ENCODE results near the gene AKT1. TPM values are rescaled to one million over a fixed set of nuclear protein-coding genes. Genes with fewer than 3 reads are reported as not detected.
A peak's percentile ranks its signal among the peaks of the same experiment; 100 is the strongest.
"Not testable (repeated sequence)": the region's sequence is repeated elsewhere in the genome, so short reads cannot be mapped to it uniquely, and the experiment has no call there.

Gene AKT1
- total RNA-seq, 4 donors from 2014 or later: 51.9 to 91.0 (median 88.7) TPM

DNA sequence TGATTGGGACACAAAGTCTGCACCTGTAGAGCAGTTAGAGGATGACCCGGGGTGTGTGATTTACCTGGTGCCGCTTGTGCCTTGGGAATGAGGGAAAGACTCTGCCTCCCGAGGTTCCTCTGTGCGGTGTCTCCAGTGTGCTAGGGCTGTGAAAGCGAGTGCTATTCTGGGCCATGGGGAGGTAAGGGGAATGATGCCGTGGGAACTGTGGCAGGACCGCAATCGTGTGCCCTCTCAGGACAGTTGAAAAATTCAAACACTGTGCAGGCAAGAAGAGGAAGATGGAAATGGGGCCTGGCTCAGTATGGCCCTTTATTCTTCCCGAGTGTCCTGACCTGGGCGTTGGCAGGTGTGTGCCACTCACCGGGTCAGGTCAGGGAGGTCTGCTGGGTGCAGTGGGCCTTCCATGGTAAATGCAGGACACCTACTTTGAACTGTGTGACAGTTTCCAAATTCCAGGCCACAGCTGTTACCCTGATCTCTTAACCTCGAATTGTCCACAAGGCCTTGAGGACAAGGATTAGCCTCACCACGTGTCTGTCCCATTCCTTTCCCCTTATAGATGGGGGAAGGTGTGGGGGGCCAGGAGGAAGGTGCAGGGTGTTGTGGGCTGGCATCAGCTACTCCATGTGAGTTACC is 41.2 kb downstream of the AKT1 start:
- H3K4me3 ChIP-seq (ENCODE audit: low read depth, poor library complexity, severe bottlenecking): no peak overlapping the region
- TF ChIP-seq, protein P1, sequence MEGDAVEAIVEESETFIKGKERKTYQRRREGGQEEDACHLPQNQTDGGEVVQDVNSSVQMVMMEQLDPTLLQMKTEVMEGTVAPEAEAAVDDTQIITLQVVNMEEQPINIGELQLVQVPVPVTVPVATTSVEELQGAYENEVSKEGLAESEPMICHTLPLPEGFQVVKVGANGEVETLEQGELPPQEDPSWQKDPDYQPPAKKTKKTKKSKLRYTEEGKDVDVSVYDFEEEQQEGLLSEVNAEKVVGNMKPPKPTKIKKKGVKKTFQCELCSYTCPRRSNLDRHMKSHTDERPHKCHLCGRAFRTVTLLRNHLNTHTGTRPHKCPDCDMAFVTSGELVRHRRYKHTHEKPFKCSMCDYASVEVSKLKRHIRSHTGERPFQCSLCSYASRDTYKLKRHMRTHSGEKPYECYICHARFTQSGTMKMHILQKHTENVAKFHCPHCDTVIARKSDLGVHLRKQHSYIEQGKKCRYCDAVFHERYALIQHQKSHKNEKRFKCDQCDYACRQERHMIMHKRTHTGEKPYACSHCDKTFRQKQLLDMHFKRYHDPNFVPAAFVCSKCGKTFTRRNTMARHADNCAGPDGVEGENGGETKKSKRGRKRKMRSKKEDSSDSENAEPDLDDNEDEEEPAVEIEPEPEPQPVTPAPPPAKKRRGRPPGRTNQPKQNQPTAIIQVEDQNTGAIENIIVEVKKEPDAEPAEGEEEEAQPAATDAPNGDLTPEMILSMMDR (IDR thresholded peaks at IDR 0.05): no peak
- no peak for TF ChIP-seq POLR2A (IDR thresholded peaks at IDR 0.05)
- no peak for DNase-seq (ENCODE audit: low spot score in 2 of 2)
- intact Hi-C loops (cut with DNase I; ENCODE audit: low total_unique reads): no loop called here
- 50 to 53% methylated on average over 13 of the region's 13 CpGs for WGBS, 2 donors

DNA sequence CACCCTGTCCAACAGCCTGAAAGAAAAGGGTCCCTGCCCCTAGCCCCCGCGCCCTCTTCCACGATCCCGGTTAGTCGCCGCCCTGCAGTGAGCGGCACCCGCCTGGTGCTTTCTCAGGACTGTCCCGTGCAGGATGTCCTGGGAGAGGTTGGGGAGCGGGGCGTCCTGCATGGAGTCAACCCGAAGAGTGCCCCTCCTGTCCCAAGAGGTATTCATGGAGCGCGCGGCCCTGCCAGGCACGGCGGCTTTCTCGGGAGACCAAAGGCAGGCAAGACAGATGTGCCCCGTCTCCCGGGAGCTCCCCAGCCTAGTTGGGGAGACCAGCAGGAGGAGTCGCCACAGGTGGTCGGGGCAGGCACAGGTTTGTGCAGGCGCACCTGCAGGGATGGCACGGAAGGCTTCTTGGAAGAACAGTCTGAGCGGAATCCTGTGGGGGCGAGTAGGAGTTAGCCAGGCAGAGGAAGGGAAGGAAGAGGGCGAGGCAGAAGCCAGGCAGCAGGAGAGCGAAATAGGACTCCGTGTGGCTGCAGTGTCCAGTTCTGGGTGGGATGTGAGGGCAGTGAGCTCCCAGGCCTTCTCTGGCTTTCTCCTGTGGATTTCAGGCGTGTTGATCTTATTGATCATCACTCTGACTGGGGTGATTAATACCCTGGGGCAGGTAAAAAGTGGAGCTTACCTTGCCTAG is 41.9 kb downstream of the AKT1 start:
- DNase-seq (ENCODE audit: low spot score in 2 of 2): no peak
- intact Hi-C loops (cut with DNase I; ENCODE audit: low total_unique reads): no loop called here
- TF ChIP-seq, protein P1 (IDR thresholded peaks at IDR 0.05): no peak
- no peak for TF ChIP-seq POLR2A (IDR thresholded peaks at IDR 0.05)
- H3K4me3 ChIP-seq (ENCODE audit: low read depth, poor library complexity, severe bottlenecking): peak overlapping the region; percentile 91
- 3% methylated on average over 12 to 19 of the region's 30 CpGs for WGBS, 2 donors

DNA sequence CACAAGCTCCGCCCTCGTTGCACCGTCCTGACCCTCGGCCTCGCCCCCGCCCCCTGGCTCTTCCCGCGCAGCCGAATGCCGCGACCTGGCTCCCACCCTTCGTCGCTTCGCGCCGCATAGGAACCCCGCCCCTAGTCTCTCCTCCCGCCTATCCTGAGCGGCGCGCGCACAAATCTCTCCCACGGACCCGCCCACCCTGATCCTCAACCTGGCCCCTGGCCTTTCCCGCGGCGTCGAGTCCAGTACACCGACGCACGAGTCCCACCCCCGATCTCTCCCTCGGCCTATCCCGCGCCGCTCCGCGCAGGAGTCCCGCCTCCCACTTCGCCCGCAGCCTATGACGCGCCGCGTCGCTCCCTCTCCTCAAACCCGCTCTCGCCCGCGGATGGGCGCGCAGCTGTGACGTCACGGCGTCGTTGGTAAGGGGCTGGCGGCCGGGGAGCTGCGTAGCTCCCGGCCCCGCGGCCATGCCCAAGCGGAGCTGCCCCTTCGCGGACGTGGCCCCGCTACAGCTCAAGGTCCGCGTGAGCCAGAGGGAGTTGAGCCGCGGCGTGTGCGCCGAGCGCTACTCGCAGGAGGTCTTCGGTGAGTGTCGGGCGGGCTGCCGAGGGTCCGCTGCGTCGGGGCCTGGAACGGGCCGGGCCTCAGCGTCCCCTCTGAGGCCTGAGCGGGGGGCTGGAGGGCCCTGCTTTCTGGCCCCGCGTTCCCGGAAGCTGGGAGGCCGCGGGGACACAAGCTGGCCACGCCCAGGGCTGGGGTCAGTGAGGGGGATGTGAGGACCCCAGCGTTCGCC is 42.6 kb downstream of the AKT1 start, which contains the start of gene SIVA1:
Gene SIVA1, plus strand, starts transcription at position 413 of the 793 bp plus-strand sequence. Its CDS starts 55 bp downstream, at position 468.
- DNase-seq (ENCODE audit: low spot score in 2 of 2): peak; percentile 99 to 100
- H3K4me3 ChIP-seq (ENCODE audit: low read depth, poor library complexity, severe bottlenecking): peak within 1 kb of the TSS; percentile 91
- 0 to 1% methylated on average over 34 to 62 of the region's 95 CpGs for WGBS, 2 donors
- TF ChIP-seq, protein P1 (IDR thresholded peaks at IDR 0.05): no peak
- TF ChIP-seq POLR2A (IDR thresholded peaks at IDR 0.05): peak in 1 of 2 donors; percentile 69
- intact Hi-C loops (cut with DNase I; ENCODE audit: low total_unique reads): no loop called here

DNA sequence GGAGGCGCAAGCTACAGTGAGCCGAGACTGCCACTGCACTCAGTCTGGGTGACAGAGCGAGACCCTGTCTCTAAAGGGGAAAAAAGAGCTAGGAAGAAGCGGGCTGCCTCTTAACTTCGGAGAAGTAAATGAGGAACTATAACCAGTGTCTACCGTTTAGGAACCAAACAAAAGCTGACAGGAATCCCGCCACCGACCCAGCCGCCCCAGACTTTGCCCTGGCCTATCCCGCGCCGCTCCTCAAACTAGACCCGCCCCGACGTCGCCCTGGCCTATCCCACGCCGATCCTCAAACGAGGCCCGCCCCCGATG is 43.2 kb downstream of the AKT1 start:
- H3K4me3 ChIP-seq (ENCODE audit: low read depth, poor library complexity, severe bottlenecking): no peak overlapping the region
- intact Hi-C loops (cut with DNase I; ENCODE audit: low total_unique reads): no loop called here
- WGBS, 2 donors: 3% methylated on average over 21 of the region's 21 CpGs
- no peak for DNase-seq (ENCODE audit: low spot score in 2 of 2)
- no peak for TF ChIP-seq POLR2A (IDR thresholded peaks at IDR 0.05)
- TF ChIP-seq, protein P1 (IDR thresholded peaks at IDR 0.05): no peak

DNA sequence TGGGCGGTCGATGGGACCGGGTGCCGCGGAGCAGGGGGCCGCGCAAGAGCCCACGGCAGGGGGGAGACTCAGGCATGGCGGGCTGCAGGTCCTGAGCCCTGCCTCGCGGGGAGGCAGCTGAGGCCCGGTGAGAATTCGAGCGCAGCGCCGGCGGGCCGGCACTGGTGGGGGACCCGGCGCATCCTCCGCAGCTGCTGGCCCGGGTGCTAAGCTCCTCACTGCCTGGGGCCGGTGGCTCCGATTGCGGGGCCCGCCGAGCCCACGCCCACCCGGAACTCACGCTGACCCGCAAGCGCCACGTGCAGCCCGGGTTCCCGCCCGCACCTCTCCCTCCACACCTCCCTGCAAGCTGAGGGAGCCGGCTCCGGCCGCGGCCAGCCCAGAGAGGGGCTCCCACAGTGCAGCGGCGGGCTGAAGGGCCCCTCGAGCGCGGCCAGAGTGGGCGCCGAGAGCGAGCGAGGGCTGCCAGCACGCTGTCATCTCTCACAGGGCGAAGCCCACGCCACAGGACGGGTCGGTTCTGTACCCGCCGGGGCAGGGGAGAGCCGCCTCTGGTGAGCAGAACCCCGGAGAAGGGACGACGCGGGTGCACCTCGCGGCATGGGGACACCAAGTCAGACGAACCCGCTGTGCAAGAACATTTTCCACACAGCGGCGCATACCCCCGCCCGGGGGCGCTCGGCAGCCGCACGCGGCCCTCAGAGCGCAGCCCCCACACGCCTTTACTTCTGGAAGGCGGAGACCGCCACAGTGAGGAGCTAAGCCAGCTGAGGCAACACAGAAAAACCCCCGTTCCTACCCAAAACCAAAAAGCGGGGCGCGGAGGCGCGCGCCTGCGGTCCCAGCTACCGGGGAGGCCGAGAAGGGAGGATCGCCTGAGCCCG is 43.8 kb downstream of the AKT1 start:
- intact Hi-C loops (cut with DNase I; ENCODE audit: low total_unique reads): no loop called here
- WGBS, 2 donors: 73 to 74% methylated on average over 63 to 86 of the region's 90 CpGs
- H3K4me3 ChIP-seq (ENCODE audit: low read depth, poor library complexity, severe bottlenecking): no peak overlapping the region
- DNase-seq (ENCODE audit: low spot score in 2 of 2): no peak
- TF ChIP-seq POLR2A (IDR thresholded peaks at IDR 0.05): no peak
- TF ChIP-seq, protein P1 (IDR thresholded peaks at IDR 0.05): no peak

DNA sequence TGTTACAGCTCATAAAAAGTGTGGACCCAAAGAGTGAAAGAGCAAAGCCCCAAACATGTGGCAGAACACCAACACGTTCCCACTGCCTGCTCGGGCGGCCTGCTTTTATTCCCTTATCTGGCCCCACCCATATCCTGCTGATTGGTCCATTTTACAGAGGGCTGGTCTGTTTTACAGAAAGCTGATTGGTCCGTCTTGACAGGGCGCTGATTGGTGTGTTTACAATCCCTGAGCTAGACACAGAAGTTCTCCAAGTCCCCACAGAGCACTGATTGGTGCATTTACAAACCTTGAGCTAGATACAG is 44.8 kb downstream of the AKT1 start:
- H3K4me3 ChIP-seq (ENCODE audit: low read depth, poor library complexity, severe bottlenecking); DNase-seq (ENCODE audit: low spot score in 2 of 2); intact Hi-C loops (cut with DNase I; ENCODE audit: low total_unique reads): not testable (repeated sequence)
- 74 to 85% methylated on average over 5 of the region's 5 CpGs for WGBS, 2 donors
